Measurements from ENCODE around the gene IFNG. TPM values are rescaled to one million over a fixed set of nuclear protein-coding genes. Genes with fewer than 3 reads are reported as not detected.

IFNG gene
- total and polyA plus RNA-seq, 10 of the 15 experiments (the other 5 are each of a cell fraction or from before 2014, with no cell fraction given) = 0.10 to 1.4 (median 0.25) TPM; not detected in 2

GRCh38 chr12:68131867-68132414 is 27.6 kb downstream of the IFNG start (continued):
- TF ChIP-seq ZBTB4 (CRISPR knock-in tag; IDR thresholded peaks at IDR 0.05) = no peak

GRCh38 chr12:68129979-68130378 is 29.6 kb downstream of the IFNG start:
- Histone ChIP-seq H3K27ac (ENCODE audit: control insufficient read depth, insufficient read depth) (no peak overlapping the region), H3K4me1 (ENCODE audit: control insufficient read depth, insufficient read depth, low read length) (no peaks in the 10 kb centered on the region), H3K4me2 (ENCODE audit: control insufficient read depth, insufficient read depth) (no peak overlapping the region), H3K27me3 (replicated peaks in 1 of 2; ENCODE audit: control insufficient read depth in 2 of 2, insufficient read depth in 2 of 2, low read length in 1 of 2) (no peaks in the 10 kb centered on the region; a peak in 1 of 4 replicates), H4K20me1 (ENCODE audit: control insufficient read depth, insufficient read depth) (no peaks in the 10 kb centered on the region), H3K79me2 (ENCODE audit: control insufficient read depth, insufficient read depth, low read length) (no peaks in the 10 kb centered on the region), H2AFZ (ENCODE audit: control insufficient read depth, low read depth, low read length) (no peak overlapping the region), H3K9me3 (replicated peaks; ENCODE audit: control insufficient read depth, insufficient read depth, low read length) (peaks cover 6% of the 10 kb centered on the region), H3K9ac (ENCODE audit: control insufficient read depth, insufficient read depth, low read length) (no peak overlapping the region), H3K36me3 (ENCODE audit: control insufficient read depth in 2 of 2, insufficient read depth in 2 of 2, low read length in 1 of 2) (no peaks in the 10 kb centered on the region), H3K4me3 (no peak overlapping the region)
- BruUV-seq (replicated peaks) = no TSS peak
- no peak for FAIRE-seq
- RAD21 ChIA-PET (ENCODE audit: unreplicated experiment) = no interaction called here
- 44% methylated on average over 2 of the region's 2 CpGs for WGBS (ENCODE audit: insufficient coverage, insufficient replicate concordance, low lambda C conversion rate, missing lambda C conversion rate)
- in situ Hi-C loops (cut with MboI) (no loop called here), intact Hi-C loops (cut with micrococcal nuclease; ENCODE audit: unreplicated experiment) (no loop called here)
- POLR2A ChIA-PET = no interaction called here
- SMC1A ChIA-PET (ENCODE audit: uncharacterized antibody, unreplicated experiment) = interaction anchor here (0.9 kb wide), 1 partner anchor 10 kb away, joined by 3 read pairs; no protein-coding TSS in a partner anchor
- CTCF ChIA-PET = no interaction called here
- DNase-seq (ENCODE audit: low read depth, low spot score) = no peak
- ATAC-seq = no peak
- TF ChIP-seq JUND (IDR thresholded peaks at IDR 0.05; ENCODE audit: low read depth, low read length) = no peak
- no peak for TF ChIP-seq ETV6 (conservative IDR thresholded peaks at IDR 0.05 in 1 of 2, IDR thresholded peaks at IDR 0.05 in 1 of 2; ENCODE audit: borderline replicate concordance in 1 of 2, low read depth in 1 of 2)
- no peak for TF ChIP-seq JUNB (IDR thresholded peaks at IDR 0.05)
- TF ChIP-seq IKZF2 (IDR thresholded peaks at IDR 0.05) = no peak
- no peak for TF ChIP-seq SREBF1 (IDR thresholded peaks at IDR 0.05; ENCODE audit: low read length)
- TF ChIP-seq BHLHE40 (IDR thresholded peaks at IDR 0.05; ENCODE audit: borderline replicate concordance in 1 of 2, low read depth in 2 of 2, low read length in 1 of 2) = no peak
- TF ChIP-seq EED (IDR thresholded peaks at IDR 0.05; ENCODE audit: low read depth) = no peak
- no peak for TF ChIP-seq RAD51 (IDR thresholded peaks at IDR 0.05)
- TF ChIP-seq YY1 (IDR thresholded peaks at IDR 0.05; ENCODE audit: low read depth, low read length) = no peak
- TF ChIP-seq CEBPZ (IDR thresholded peaks at IDR 0.05; ENCODE audit: low read depth, low read length) = no peak
- TF ChIP-seq STAT1 (conservative IDR thresholded peaks at IDR 0.05) = no peak
- TF ChIP-seq ATF2 (IDR thresholded peaks at IDR 0.05; ENCODE audit: low read length) = no peak
